NCI-H82 treated with DMSO at 0.1 percent for 48 hours (cell line): Measurements from ENCODE around the gene PLAAT3.
"Not testable (repeated sequence)": the region's sequence is repeated elsewhere in the genome, so short reads cannot be mapped to it uniquely, and the experiment has no call there.

Source experiments
- DNase-seq: peaks from one replicate; lab custom pipeline; 2025; ENCODE audit not compliant: unreplicated experiment; lab: John Stamatoyannopoulos, UW

Gene PLAAT3

DNA sequence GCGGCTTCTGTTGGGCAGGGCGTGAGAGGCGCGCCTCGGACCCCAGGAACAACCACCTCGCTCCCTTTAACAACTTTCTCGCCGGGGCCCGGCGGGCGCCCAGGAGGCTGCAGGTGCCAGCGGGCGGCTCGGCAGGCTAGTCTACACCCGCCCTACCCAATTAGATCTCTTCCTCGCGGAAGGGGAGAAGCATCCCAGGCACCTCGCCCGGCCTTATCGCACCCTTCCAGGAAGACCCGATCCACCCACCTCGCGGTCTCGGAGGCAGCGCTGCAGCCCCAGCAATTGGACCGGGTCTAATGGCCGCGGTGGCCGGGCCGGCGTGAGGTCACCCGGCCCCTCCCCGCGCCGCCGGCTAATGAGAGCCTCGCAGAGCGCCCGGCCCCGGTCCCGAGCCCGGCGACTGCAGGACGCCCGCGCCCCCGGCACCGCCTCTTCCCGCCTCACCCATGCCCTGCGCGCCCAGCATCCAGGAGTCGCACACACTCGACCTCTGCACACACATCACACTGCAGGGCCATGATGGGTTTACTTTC, at the start of gene PLAAT3:
PLAAT3 (minus strand) TSS at position 298 of the 536 bp plus-strand sequence. CDS start 419 bp downstream, outside the sequence.
- no peak for DNase-seq

GRCh38 chr11:63663809-63664208, 49.6 kb upstream of the PLAAT3 start:
- no peak for DNase-seq

DNA sequence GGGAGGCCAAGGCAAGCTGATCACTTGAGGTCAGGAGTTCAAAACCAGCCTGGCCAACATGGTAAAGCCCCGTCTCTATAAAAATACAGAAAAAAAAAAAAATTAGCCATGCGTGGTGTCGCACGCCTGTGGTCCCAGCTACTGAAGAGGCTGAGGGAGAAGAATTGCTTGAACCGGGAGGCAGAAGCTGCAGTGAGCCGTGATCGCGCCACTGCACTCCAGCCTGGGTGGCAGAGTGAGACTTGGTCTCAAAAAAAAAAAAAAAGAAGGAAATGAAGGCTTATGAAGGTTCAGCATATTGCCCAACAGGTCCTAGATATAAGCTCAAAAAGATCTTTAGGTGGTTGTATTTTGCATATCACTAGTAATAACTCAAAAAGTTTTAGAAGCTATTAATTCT, 46.7 kb upstream of the PLAAT3 start:
- DNase-seq, result no peak

- DNase-seq, result no peak
Observed at GRCh38 chr11:63652671-63653070, 38.4 kb upstream of the PLAAT3 start.

GRCh38 chr11:63643205-63643604, 29.0 kb upstream of the PLAAT3 start:
- no peak for DNase-seq

DNA sequence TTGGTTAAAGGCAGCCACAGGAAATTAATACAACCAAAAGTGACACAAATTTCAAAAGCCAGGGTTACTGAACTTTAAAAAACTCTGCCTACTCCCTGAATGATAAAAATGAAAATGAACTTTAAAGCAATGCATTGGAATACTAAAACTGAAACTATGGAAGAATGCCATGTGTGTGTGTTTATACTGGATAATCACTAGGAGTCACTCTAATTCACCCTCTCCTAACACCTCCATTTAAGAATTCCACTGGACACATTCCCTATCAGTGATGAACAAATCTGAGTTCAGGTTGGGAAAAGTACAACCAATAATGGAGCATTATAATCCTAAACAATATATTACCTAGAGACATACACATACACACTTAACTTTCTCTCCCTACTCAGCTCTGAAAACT, 27.5 kb upstream of the PLAAT3 start:
- DNase-seq, result no peak

GRCh38 chr11:63639199-63639832, 25.1 kb upstream of the PLAAT3 start:
- DNase-seq, result no peak

- not testable (repeated sequence) for DNase-seq
Observed at GRCh38 chr11:63638436-63638835, 24.2 kb upstream of the PLAAT3 start.

DNA sequence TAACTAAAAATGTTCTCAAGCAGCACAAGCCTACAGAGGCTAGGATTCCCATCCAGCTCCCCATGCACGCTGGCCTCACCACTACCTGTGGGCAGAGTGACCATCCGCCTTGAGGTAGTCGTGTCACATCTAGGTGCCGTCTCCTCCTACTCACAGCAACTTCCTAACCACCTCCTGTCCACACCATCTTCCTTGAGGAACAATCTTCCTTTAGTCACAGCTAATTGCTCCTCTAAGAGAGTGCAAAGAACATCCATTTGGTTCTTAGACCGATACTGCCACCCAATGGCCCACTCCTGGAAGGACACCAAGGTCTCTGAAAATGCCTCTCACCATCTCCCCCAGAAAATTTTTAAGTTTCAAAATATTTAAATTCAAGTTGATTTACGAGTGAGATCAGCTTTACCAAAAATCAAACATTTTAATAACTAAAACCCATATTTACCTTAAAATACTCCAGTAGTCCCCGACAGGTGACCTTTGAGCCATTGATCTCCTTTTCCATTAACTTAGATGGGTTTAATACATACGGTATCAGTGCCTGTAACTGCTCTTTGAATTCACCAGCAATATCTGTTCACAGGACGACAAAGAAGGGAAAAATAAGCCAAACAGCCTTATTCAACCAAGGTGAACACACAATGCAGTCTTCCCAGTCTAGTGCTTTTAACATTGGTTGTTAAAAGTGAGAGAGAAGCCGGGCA, 21.7 kb upstream of the PLAAT3 start:
- peak; percentile 25 for DNase-seq

DNA sequence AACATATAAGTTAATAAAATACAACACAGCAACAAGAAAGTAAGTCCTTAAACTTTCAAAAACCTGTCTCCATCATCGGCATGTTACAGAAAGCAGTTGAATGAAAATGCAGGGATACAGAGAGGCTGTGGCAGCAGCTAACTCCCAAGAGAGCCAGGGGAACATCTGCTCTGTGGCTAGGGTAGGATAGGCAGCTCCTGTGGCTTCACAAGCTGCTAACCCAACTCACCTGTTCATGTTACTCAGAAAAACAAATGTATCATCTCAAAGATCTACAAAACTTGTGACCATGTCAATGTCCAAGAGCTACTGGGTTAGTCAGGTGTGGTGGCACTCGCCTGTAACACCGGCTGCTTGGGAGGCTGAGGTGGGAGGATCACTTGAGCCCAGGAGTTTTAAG, 15.2 kb upstream of the PLAAT3 start:
- DNase-seq, result no peak

DNA sequence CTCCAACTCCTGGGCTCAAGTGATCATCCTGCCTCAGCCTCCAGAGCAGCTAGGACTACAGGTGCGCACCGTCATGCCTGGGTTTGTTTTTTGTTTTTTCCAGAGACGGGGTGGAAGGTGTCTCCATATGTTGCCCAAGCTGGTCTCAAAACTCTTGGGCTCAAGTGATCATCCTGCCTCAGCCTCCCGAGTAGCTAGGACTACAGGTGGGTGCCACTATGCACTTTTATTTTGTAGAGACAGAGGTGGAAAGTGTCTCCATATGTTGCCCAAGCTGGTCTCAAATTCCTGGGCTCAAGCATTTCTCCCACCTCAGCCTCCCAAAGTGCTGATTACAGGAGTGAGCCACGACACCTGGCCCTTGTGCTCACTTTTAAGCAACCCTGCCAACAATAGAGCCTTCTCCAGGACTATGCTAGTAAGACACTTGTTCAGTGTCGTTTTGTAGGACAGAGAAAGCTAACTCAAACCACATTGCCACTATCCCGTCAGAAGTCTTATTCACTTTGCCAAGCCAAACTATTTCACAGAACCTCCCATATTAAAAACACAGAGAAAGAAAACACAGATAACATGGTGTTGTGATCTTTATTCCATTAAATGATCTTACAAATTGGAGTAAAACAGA, 9.4 kb upstream of the PLAAT3 start:
- no peak for DNase-seq

DNA sequence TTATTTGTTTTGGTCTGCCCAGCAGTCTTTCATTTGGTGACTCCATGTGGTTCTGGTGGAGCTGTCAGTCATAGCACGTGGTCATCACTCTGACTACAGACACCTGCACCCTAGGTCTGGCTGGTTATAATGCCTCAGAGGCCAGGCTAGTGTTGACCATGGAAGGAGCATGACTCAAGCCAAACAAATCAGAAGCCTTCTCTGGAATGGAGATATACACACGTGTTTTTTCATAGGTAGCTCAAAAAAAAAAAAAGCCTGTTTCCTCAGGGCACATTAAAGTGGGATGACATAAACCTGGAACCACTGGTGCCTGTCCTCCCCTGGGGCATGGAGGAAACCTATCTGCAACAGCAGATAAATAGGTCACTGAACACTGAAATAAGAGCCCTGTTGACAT, 8.1 kb upstream of the PLAAT3 start:
- no peak for DNase-seq

DNA sequence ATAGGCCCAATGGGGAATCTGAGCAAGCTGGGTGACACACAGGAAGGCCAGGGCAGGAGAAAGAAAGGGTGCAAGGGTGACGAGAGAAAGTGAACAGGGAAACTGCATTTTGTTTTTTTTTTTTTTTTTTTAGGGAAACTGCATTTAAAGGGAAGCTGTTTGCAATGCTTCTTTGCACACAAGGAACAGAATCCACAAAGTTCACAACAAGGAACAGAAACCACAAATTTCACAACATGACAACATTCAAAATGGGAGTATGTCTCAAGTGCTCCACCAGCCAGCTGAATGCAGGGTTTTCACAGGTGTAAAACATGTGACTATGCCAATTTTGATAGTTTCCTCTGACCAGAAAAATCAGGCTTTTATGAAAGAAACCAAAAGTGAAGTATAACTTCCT, 6.8 kb upstream of the PLAAT3 start:
- no peak for DNase-seq

- DNase-seq, result no peak
Observed at GRCh38 chr11:63619967-63620366, 5.7 kb upstream of the PLAAT3 start.

DNA sequence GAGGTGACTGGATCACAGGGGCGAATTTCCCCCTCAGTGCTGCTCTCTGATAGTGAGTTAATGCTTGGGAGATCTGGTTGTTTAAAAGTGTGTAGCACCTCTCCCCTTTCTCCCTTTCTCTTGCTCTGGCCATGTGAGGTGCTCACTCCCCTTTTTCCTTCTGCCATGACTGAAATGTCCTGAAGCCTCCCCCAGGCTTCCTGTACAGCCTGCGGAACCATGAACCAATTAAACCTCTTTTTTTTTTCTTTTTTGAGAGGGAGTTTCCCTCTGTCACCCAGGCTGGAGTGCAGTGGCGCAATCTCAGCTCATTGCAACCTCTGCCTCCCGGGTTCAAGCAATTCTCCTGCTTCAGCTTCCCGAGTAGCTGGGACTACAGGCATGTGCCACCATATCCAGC, 3.5 kb upstream of the PLAAT3 start:
- DNase-seq, result not testable (repeated sequence)

DNA sequence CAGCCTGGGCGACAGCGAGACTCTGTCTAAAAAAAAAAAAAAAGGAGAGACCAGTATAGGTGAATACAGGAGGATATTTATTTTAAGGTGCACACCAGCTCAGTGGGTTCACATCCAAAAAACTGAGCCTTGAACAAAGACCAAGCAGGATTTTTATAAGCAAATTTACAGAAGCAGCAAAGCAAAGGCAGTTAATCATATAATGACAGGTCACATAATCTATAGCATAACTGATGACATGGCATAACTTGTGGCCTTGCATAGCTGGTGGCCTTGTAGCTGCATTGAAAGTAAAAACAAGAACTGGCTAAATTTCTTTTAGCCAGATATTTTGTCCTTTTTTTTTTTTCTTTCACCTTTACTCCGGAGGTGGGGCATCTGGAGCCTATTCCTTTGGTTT, 2.7 kb upstream of the PLAAT3 start:
- DNase-seq, result no peak

- no peak for DNase-seq
Observed at GRCh38 chr11:63613517-63614135, 607 bp downstream of the PLAAT3 start.

GRCh38 chr11:63612181-63612580, 2.1 kb downstream of the PLAAT3 start:
- no peak for DNase-seq

GRCh38 chr11:63611395-63611747, 2.9 kb downstream of the PLAAT3 start:
- DNase-seq, result no peak

- DNase-seq, result no peak
Observed at GRCh38 chr11:63610604-63611394, 3.4 kb downstream of the PLAAT3 start.
